Measurements from ENCODE around the gene TNIK. TPM values are rescaled to one million over a fixed set of nuclear protein-coding genes. Genes with fewer than 3 reads are reported as not detected.

Gene TNIK
- total RNA-seq, 6 experiments from 2014 or later, result 10.6 to 17.2 (median 11.8) TPM

DNA sequence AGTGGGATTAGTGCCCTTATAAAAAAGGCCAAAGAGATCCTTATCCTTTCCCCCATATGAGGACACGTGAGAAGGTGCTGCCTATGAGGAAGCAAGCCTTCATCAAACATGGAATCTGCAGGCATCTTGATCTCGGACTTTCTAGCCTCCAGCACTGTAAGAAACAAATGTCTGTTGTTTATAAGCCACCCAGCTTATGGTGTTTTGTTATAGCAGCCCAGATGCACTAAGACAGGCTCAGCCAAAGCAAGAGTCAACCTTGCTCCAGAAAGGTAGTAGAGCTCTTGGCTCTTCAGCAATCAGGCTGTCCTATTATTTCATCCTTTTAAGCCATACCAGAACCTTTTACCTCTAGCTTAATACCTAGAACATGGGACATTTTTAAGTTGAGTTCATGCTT is 12.3 kb upstream of the TNIK start:
- Mint-ChIP-seq H3K27me3 (ENCODE audit: insufficient read depth) (no peaks in the 10 kb centered on the region; the same call in none of the 2 replicates), H3K27ac (no peak overlapping the region), H3K9me3 (no peaks in the 10 kb centered on the region), H3K4me3 (no peak overlapping the region), H3K4me1 (ENCODE audit: low read depth) (no peaks in the 10 kb centered on the region), H3K36me3 (ENCODE audit: low read depth) (no peaks in the 10 kb centered on the region)
- TF ChIP-seq, protein P1, sequence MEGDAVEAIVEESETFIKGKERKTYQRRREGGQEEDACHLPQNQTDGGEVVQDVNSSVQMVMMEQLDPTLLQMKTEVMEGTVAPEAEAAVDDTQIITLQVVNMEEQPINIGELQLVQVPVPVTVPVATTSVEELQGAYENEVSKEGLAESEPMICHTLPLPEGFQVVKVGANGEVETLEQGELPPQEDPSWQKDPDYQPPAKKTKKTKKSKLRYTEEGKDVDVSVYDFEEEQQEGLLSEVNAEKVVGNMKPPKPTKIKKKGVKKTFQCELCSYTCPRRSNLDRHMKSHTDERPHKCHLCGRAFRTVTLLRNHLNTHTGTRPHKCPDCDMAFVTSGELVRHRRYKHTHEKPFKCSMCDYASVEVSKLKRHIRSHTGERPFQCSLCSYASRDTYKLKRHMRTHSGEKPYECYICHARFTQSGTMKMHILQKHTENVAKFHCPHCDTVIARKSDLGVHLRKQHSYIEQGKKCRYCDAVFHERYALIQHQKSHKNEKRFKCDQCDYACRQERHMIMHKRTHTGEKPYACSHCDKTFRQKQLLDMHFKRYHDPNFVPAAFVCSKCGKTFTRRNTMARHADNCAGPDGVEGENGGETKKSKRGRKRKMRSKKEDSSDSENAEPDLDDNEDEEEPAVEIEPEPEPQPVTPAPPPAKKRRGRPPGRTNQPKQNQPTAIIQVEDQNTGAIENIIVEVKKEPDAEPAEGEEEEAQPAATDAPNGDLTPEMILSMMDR (IDR thresholded peaks at IDR 0.05), result no peak
- DNase-seq, result no peak

DNA sequence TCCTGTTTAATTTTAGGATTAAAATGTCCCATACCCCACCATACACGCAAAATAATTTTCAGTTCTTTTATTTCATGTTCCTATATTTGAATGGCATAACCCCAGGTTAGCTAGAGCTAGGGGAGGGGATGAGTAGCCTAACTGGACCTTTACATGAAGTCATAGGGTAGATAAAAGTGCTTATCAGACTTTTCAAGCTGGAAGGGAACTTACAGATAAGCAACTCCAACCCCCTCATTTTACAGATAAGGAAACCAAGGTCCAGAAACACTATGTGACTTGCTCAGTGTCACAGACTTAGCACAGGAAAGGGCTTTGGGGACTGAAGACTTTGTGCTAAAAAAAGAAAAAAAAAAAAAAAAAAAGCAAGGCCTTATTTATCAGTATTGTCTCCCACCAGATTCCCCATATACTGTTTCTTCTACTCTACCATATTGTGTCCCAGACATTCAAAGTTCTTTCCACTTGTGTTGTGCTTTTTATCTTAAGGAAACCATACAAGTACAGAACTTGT is 10.6 kb upstream of the TNIK start:
- DNase-seq, result no peak

DNA sequence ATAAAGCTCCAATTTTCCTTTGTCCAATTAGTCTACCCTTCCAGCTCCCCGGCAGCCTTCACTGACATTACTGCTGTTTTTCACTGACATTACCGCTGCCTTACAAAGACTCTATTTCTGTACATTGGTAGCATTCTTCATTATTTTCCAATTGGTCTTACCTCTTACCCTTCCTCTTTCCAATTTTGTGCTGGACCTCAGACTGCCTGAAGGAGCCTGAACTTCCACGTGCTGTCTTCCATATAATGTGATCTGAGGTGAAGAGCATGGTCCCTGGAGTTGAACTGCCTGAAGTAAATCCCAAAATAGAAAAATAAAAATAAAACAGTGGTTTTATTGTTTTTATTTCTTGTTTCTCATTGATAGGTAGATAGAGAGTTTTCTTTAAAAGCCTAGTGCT is 9.2 kb upstream of the TNIK start:
- TF ChIP-seq, protein P1 (IDR thresholded peaks at IDR 0.05), result no peak
- no peak overlapping the region for H3K4me3 Mint-ChIP-seq
- no peaks in the 10 kb centered on the region; the same call in 1 of the 2 replicates for H3K4me1 Mint-ChIP-seq (ENCODE audit: low read depth)
- no peaks in the 10 kb centered on the region for H3K9me3 Mint-ChIP-seq
- no peak for DNase-seq
- H3K27me3 Mint-ChIP-seq (ENCODE audit: insufficient read depth), result no peaks in the 10 kb centered on the region; the same call in 1 of the 2 replicates
- H3K36me3 Mint-ChIP-seq (ENCODE audit: low read depth), result peaks cover 6% of the 10 kb centered on the region; the same call in 1 of the 2 replicates
- no peak overlapping the region for H3K27ac Mint-ChIP-seq

More for the DNA sequence above, 10.6 kb upstream of the TNIK start:
- Mint-ChIP-seq H3K4me1 (ENCODE audit: low read depth) (no peaks in the 10 kb centered on the region; the same call in 1 of the 2 replicates), H3K27me3 (ENCODE audit: insufficient read depth) (no peaks in the 10 kb centered on the region; the same call in none of the 2 replicates), H3K27ac (no peak overlapping the region), H3K4me3 (no peak overlapping the region), H3K9me3 (no peaks in the 10 kb centered on the region), H3K36me3 (ENCODE audit: low read depth) (peaks cover 2% of the 10 kb centered on the region; the same call in 1 of the 2 replicates)
- TF ChIP-seq, protein P1 (IDR thresholded peaks at IDR 0.05), result no peak

DNA sequence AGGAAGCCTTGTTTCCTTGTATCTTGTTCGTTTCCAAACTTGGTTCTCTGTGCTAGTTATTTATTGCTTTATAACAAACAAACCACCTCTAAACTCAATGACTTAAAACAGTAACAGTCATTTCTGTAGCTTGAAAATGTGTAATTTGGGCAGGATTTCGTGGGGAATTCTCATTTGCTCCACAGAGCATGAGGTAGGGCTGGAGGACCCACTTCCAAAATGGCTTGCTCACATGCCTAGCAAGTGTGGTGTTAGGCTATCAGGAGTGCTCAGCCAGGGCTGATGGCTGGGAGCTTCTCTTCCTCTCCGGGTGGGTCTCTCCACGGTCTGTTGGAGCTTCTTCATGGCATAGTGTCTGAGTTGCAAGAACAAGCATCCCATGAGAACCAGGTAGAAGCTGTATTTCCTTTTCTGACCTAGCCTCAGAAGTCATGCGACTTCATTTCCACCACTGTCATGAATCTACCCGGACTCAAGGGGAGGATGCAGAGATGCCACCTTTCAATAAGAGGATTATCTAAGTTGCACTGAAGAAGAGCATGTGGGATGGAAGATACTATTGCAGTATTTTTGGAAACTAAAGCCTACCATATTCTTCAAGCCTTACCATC is 8.2 kb upstream of the TNIK start:
- no peaks in the 10 kb centered on the region; the same call in 1 of the 2 replicates for H3K4me1 Mint-ChIP-seq (ENCODE audit: low read depth)
- TF ChIP-seq, protein P1 (IDR thresholded peaks at IDR 0.05), result no peak

DNA sequence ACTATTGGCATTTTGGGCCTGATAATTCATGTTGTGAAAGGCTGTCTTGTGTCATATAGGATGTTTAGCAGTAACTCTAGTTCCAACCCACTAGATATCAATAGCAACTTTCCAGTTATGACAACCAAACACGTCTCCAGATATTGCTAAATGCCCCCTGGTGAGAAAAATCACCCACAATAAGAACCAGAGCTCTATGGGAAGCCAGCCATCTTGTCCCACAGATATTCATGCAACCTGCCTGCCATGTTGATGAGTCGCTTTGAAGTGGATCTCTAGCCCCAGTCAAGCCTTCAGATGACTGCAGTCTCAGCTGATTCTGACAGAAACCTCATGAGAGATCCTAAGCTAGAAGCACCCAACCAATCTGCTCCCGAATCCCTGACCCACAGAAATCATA is 5.6 kb upstream of the TNIK start:
- no peaks in the 10 kb centered on the region for H3K27me3 Mint-ChIP-seq (ENCODE audit: insufficient read depth)
- H3K36me3 Mint-ChIP-seq (ENCODE audit: low read depth), result peaks cover 6% of the 10 kb centered on the region; the same call in 1 of the 2 replicates
- H3K4me3 Mint-ChIP-seq, result no peak overlapping the region
- TF ChIP-seq, protein P1 (IDR thresholded peaks at IDR 0.05), result no peak
- H3K27ac Mint-ChIP-seq, result no peak overlapping the region
- no peaks in the 10 kb centered on the region for H3K9me3 Mint-ChIP-seq
- DNase-seq, result no peak
- peaks cover 14% of the 10 kb centered on the region for H3K4me1 Mint-ChIP-seq (ENCODE audit: low read depth)

More for the DNA sequence above, 8.2 kb upstream of the TNIK start:
- DNase-seq, result no peak
- no peak overlapping the region for H3K27ac Mint-ChIP-seq
- peaks cover 6% of the 10 kb centered on the region; the same call in 1 of the 2 replicates for H3K36me3 Mint-ChIP-seq (ENCODE audit: low read depth)
- H3K4me3 Mint-ChIP-seq, result no peak overlapping the region
- no peaks in the 10 kb centered on the region for H3K9me3 Mint-ChIP-seq
- no peaks in the 10 kb centered on the region; the same call in 1 of the 2 replicates for H3K27me3 Mint-ChIP-seq (ENCODE audit: insufficient read depth)

Data from HFFc6 (cell line).